MM.1S (cell line): ENCODE measurements around the gene EMCN.

Experiments
- DNase-seq: peaks from one replicate; pipeline ENCODE4 v3.0.0-alpha.2; 2015
- H2AFZ ChIP-seq: fragments of 300-600 bp; sonication (generic); 2 replicates; pipeline ENCODE4 v1.6.0; 2016; ENCODE audit warnings: antibody characterized with exemption, low read length
- H3F3A ChIP-seq: fragments of 300-600 bp; sonication (generic); 2 replicates; pipeline ENCODE4 v1.6.1; 2016; ENCODE audit warnings: mild to moderate bottlenecking, antibody characterized with exemption, low read length, moderate library complexity, mixed read lengths; ENCODE audit not compliant: insufficient read depth
- H3K27ac ChIP-seq: fragments of 300-600 bp; sonication (generic); 2 replicates; pipeline ENCODE4 v1.5.1; 2016; ENCODE audit warnings: mild to moderate bottlenecking, low read length
- H3K27me3 ChIP-seq: fragments of 300-600 bp; sonication (generic); replicated peaks from 2 replicates; pipeline ENCODE4 v1.6.0; 2016; ENCODE audit warnings: low read length; ENCODE audit not compliant: insufficient read depth
- H3K36me3 ChIP-seq: fragments of 300-600 bp; sonication (generic); replicated peaks from 2 replicates; pipeline ENCODE4 v1.6.1; 2016; ENCODE audit warnings: mild to moderate bottlenecking, low read length, mixed read lengths; ENCODE audit not compliant: insufficient read depth
- H3K4me1 ChIP-seq: fragments of 300-600 bp; sonication (generic); 2 replicates; pipeline ENCODE4 v1.6.1; 2016; ENCODE audit warnings: low read length, mixed read lengths
- H3K4me2 ChIP-seq: fragments of 300-600 bp; sonication (generic); 2 replicates; pipeline ENCODE4 v1.6.0; 2016; ENCODE audit warnings: low read depth, low read length
- H3K4me3 ChIP-seq: fragments of 300-600 bp; sonication (generic); 2 replicates; pipeline ENCODE4 v1.5.1; 2016; ENCODE audit warnings: low read length, mixed read lengths
- H3K79me2 ChIP-seq: fragments of 300-600 bp; sonication (generic); 2 replicates; pipeline ENCODE4 v1.6.1; 2016; ENCODE audit warnings: mixed run types, low read length, mixed read lengths
- H3K9ac ChIP-seq: fragments of 300-600 bp; sonication (generic); 2 replicates; pipeline ENCODE4 v1.6.1; 2016; ENCODE audit warnings: low read length, mixed read lengths
- H3K9me2 ChIP-seq: fragments of 300-600 bp; sonication (generic); replicated peaks from 2 replicates; pipeline ENCODE4 v1.6.1; 2016; ENCODE audit warnings: mild to moderate bottlenecking, low read length, mixed read lengths; ENCODE audit not compliant: insufficient read depth
- H3K9me3 ChIP-seq: fragments of 300-600 bp; sonication (generic); replicated peaks from 2 replicates; pipeline ENCODE4 v1.6.1; 2016; ENCODE audit warnings: mild to moderate bottlenecking, low read length, mixed read lengths; ENCODE audit not compliant: insufficient read depth
- H4K20me1 ChIP-seq: fragments of 300-600 bp; sonication (generic); 2 replicates; pipeline ENCODE4 v1.6.1; 2016; ENCODE audit warnings: mild to moderate bottlenecking, low read length, moderate library complexity, mixed read lengths; ENCODE audit not compliant: insufficient read depth
- CTCF ChIP-seq: fragments of 300-600 bp; sonication (generic); IDR thresholded peaks from 2 replicates; pipeline ENCODE4 v1.5.1; 2016; ENCODE audit warnings: antibody characterized with exemption, low read length, mixed read lengths
- EZH2 ChIP-seq: fragments of 300-600 bp; sonication (generic); optimal IDR thresholded peaks from 2 replicates; pipeline ENCODE3; 2017; ENCODE audit warnings: low read depth, mild to moderate bottlenecking, antibody characterized with exemption, low read length, mixed read lengths
- EZH2phosphoT487 ChIP-seq: fragments of 300-600 bp; sonication (generic); IDR thresholded peaks from 2 replicates; pipeline ENCODE4 v1.6.1; 2018; ENCODE audit warnings: antibody characterized with exemption, low read length

The EMCN gene

GRCh38 chr4:100489305-100489704 lies 28.5 kb downstream of the EMCN start:
- Histone ChIP-seq H2AFZ (no peak overlapping the region), H3K9ac (no peak overlapping the region), H4K20me1 (no peaks in the 10 kb centered on the region), H3K4me1 (peaks cover 17% of the 10 kb centered on the region), H3K4me2 (no peak overlapping the region), H3K4me3 (no peak overlapping the region), H3K27me3 (no peaks in the 10 kb centered on the region), H3K79me2 (no peaks in the 10 kb centered on the region), H3F3A (no peaks in the 10 kb centered on the region), H3K9me3 (no peaks in the 10 kb centered on the region), H3K27ac (no peak overlapping the region), H3K36me3 (no peaks in the 10 kb centered on the region), H3K9me2 (no peaks in the 10 kb centered on the region)
- TF ChIP-seq CTCF: no peak
- no peak for TF ChIP-seq EZH2
- TF ChIP-seq EZH2phosphoT487: no peak
- DNase-seq: no peak

GRCh38 chr4:100486496-100486895 lies 31.3 kb downstream of the EMCN start:
- TF ChIP-seq EZH2 (no peak), CTCF (no peak), EZH2phosphoT487 (no peak)

GRCh38 chr4:100483796-100484195 lies 34.0 kb downstream of the EMCN start:
- no peaks in the 10 kb centered on the region for H4K20me1 ChIP-seq
- H3K36me3 ChIP-seq: no peaks in the 10 kb centered on the region
- peaks cover 17% of the 10 kb centered on the region for H3K4me1 ChIP-seq
- no peak overlapping the region for H3K9ac ChIP-seq
- no peak for DNase-seq
- no peaks in the 10 kb centered on the region for H3F3A ChIP-seq
- H3K27ac ChIP-seq: no peak overlapping the region
- no peaks in the 10 kb centered on the region for H3K79me2 ChIP-seq
- H3K4me3 ChIP-seq: no peak overlapping the region
- no peak overlapping the region for H3K4me2 ChIP-seq
- no peaks in the 10 kb centered on the region for H3K9me3 ChIP-seq
- H3K27me3 ChIP-seq: no peaks in the 10 kb centered on the region
- H3K9me2 ChIP-seq: no peaks in the 10 kb centered on the region
- H2AFZ ChIP-seq: no peak overlapping the region
- TF ChIP-seq CTCF (no peak), EZH2 (no peak), EZH2phosphoT487 (no peak)

More at GRCh38 chr4:100486496-100486895, 31.3 kb downstream of the EMCN start:
- no peaks in the 10 kb centered on the region for H3K36me3 ChIP-seq
- no peaks in the 10 kb centered on the region for H4K20me1 ChIP-seq
- peaks cover 17% of the 10 kb centered on the region for H3K4me1 ChIP-seq
- H3K9me2 ChIP-seq: no peaks in the 10 kb centered on the region
- no peaks in the 10 kb centered on the region for H3F3A ChIP-seq
- no peak overlapping the region for H3K9ac ChIP-seq
- no peak overlapping the region; the same call in 1 of the 2 replicates for H3K27ac ChIP-seq
- H3K27me3 ChIP-seq: no peaks in the 10 kb centered on the region
- no peaks in the 10 kb centered on the region for H3K9me3 ChIP-seq
- H3K4me2 ChIP-seq: no peak overlapping the region
- DNase-seq: peak; percentile 38
- H3K4me3 ChIP-seq: no peak overlapping the region
- no peak overlapping the region for H2AFZ ChIP-seq
- H3K79me2 ChIP-seq: no peaks in the 10 kb centered on the region
